ENCODE measurements around the gene MCM3AP. TPM values are rescaled to one million over a fixed set of nuclear protein-coding genes. Genes with fewer than 3 reads are reported as not detected.

MCM3AP gene
- total and polyA plus RNA-seq, 8 donors, result 77.4 to 106 (median 94.9) TPM

DNA sequence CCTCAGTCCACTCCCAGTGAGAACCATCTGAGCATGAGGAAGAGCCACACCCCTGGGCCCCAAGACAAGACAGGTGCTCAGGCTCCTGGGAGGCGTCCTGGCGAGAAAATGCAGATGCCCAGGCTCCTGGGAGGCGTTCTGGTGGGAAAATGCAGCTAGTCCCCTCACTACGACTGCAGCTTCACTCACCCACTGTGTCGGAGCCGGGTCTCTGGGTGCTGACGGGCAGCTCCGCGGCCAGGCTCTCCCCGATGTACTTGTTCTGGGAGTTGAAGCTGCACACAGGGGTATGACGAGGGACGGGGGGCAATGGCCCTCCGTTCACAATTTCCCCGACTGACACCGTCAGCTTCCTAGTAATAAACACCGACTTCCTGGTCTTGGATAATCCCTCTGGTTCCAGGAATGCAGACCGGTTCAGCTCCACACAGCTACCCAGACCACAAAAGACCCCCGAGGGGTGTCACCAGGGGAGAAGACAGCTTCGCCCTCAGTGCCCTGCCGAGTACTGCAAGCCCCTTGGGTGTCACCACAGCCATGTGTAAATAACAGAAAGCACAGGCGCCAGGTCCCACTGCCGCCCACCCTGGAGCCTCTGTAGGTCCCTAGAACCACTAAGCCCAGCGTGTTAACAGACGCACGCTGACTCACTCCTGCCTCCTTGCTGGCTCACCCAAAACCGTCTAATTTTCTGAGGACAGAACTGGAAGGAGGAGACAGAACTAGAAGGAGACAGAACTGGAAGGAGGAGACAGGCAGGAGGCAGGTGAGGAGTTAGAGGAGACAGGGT lies 19.5 kb downstream of the MCM3AP start:
- Histone ChIP-seq H3K9me3 (no peaks in the 10 kb centered on the region), H3K4me1 (no peaks in the 10 kb centered on the region), H3K27me3 (no peaks in the 10 kb centered on the region), H3K4me3 (no peak overlapping the region), H3K36me3 (peaks cover 1 to 99% of the 10 kb centered on the region in 2 donors), H3K27ac (no peak overlapping the region)
- no peak for ATAC-seq
- TF ChIP-seq, protein P1, sequence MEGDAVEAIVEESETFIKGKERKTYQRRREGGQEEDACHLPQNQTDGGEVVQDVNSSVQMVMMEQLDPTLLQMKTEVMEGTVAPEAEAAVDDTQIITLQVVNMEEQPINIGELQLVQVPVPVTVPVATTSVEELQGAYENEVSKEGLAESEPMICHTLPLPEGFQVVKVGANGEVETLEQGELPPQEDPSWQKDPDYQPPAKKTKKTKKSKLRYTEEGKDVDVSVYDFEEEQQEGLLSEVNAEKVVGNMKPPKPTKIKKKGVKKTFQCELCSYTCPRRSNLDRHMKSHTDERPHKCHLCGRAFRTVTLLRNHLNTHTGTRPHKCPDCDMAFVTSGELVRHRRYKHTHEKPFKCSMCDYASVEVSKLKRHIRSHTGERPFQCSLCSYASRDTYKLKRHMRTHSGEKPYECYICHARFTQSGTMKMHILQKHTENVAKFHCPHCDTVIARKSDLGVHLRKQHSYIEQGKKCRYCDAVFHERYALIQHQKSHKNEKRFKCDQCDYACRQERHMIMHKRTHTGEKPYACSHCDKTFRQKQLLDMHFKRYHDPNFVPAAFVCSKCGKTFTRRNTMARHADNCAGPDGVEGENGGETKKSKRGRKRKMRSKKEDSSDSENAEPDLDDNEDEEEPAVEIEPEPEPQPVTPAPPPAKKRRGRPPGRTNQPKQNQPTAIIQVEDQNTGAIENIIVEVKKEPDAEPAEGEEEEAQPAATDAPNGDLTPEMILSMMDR (IDR thresholded peaks at IDR 0.05), result no peak
- DNase-seq, result no peak
- intact Hi-C loops (cut with DNase I), result no loop called here

DNA sequence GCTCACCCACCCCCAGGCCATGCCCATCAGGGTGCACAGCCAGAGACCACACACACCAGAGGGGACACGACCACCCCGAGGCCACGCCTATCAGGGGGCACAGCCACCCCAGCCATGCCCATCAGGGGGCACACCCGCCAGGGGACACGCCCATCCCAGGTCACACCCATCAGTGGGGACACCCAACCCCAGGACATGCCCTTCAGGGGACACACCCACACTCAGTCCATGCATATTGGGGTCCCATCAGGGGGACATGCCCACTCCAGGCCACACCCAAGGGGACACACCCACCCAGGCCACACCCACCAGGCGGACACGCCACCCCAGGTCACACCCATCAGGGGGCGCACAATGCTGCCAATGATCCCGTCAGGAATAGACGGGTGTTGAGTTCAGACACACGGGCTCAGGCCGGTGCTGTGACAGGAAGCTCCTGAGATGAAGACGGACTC lies 20.7 kb downstream of the MCM3AP start:
- H3K27ac ChIP-seq, result no peak overlapping the region
- H3K36me3 ChIP-seq, result peaks cover 4 to 99% of the 10 kb centered on the region in 2 donors
- H3K9me3 ChIP-seq, result no peaks in the 10 kb centered on the region
- intact Hi-C loops (cut with DNase I), result no loop called here
- no peaks in the 10 kb centered on the region for H3K27me3 ChIP-seq
- H3K4me3 ChIP-seq, result no peak overlapping the region
- DNase-seq, result no peak
- peak; percentile 18 for ATAC-seq
- no peaks in the 10 kb centered on the region for H3K4me1 ChIP-seq
- TF ChIP-seq, protein P1 (IDR thresholded peaks at IDR 0.05), result no peak

DNA sequence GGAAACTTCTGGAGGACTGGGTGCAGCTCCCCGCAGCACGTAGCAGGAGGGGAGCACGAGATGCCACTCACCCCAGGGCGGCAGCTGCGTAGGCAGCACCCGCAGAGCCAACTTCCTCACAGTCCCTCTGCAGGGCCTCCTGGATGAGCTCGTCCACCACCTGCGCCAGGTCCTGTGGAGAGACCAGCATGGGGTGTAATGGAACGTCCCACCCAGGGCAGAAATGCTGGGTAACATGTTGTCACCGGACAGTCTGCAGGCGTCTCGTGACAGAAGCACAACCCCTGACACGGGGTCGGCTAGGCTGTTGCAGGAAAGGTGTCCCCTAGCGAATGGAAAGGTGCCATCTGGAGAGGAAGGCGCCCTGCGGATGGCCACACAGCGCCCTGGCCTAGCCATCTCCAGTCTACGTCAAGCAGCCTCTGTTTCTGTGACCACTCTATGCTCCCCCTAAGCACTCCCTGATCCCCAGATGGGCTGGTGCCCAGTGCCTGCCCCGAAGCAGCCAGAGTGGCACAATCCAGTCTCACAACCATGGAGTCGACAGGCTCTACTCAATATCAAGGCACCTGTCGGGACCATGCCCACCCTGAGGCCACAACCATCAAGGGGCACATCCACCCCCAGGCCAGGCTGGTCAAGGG lies 21.2 kb downstream of the MCM3AP start:
- intact Hi-C loops (cut with DNase I), result no loop called here
- Histone ChIP-seq H3K9me3 (no peaks in the 10 kb centered on the region), H3K27me3 (no peaks in the 10 kb centered on the region), H3K27ac (no peak overlapping the region), H3K4me3 (no peak overlapping the region), H3K4me1 (no peaks in the 10 kb centered on the region), H3K36me3 (peaks cover 4 to 99% of the 10 kb centered on the region in 2 donors)
- DNase-seq (no peak), ATAC-seq (no peak)
- TF ChIP-seq, protein P1 (IDR thresholded peaks at IDR 0.05), result no peak

DNA sequence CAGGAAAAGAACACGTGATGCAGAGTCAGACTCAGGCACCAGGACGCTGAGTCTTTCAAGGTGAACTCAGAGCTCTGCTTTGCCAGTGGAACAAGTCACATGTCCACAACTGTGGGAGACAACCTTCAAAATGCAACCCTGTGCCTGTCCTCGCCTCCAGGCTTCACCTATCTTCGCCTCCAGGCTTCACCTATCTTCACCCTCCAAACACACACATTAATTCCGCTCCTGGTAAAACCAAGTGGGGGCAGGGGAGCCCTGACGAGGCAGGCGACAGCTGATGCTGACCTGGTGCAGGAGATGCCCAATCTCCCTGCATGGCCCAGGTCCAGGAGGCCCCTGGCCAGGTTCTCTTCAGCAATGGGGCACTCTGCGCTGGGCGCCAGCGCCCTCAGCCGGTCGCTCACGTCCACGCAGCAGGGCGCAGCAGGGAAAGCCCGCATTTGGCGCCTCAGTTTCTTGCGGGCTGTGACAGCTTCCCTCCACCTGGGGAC lies 28.9 kb downstream of the MCM3AP start:
- ATAC-seq, result no peak
- no peaks in the 10 kb centered on the region for H3K4me1 ChIP-seq
- peaks cover 4 to 100% of the 10 kb centered on the region in 2 donors for H3K36me3 ChIP-seq
- TF ChIP-seq, protein P1 (IDR thresholded peaks at IDR 0.05), result no peak
- no peak overlapping the region for H3K27ac ChIP-seq
- no peaks in the 10 kb centered on the region for H3K27me3 ChIP-seq
- DNase-seq, result no peak
- H3K4me3 ChIP-seq, result no peak overlapping the region
- intact Hi-C loops (cut with DNase I), result no loop called here
- H3K9me3 ChIP-seq, result no peaks in the 10 kb centered on the region

DNA sequence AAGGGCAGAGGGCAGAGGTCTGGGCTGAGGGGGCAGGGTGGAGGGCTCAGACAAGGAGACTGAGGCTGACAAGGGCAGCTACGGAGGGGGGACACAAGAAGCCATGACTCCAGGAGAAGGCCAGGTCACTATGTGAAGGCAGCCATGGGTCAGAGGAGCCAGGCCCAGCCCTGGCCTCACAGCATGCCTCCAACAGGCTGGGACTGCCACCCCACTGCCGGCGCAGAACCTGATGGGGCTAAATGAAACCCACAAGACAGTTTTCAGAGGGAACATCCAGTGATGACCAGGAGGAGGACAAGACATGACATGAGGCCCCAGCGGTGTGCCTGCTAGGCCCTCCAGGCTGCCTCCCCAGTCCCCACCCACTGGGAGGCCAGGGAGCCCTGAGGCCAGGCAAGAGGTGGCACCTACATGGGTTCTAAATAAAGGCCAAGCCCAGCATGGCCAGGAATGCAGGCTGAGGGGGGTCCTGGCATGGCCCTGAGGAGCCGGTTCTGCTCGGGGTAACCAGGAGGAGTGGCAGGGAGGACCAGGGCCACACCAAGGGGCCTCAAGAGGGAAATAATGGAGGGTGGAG lies 29.6 kb downstream of the MCM3AP start:
- Histone ChIP-seq H3K9me3 (no peaks in the 10 kb centered on the region), H3K27me3 (no peaks in the 10 kb centered on the region), H3K4me1 (no peaks in the 10 kb centered on the region), H3K36me3 (peaks cover 2 to 100% of the 10 kb centered on the region in 2 donors), H3K4me3 (no peak overlapping the region), H3K27ac (no peak overlapping the region)
- intact Hi-C loops (cut with DNase I), result no loop called here
- ATAC-seq (no peak), DNase-seq (no peak)
- TF ChIP-seq, protein P1 (IDR thresholded peaks at IDR 0.05), result no peak

All from left lung (tissue), 10 donors.